Mucosa of stomach (tissue), 1 donor: ENCODE measurements around the gene RAMACL.
A peak's percentile ranks its signal among the peaks of the same experiment; 100 is the strongest.

ENCODE experiments used
- H3K27me3 ChIP-seq: one replicate; pipeline ENCODE4 v1.7.0; 2013; ENCODE audit warnings: mild to moderate bottlenecking, low read length; ENCODE audit not compliant: control insufficient read depth, insufficient read depth
- H3K36me3 ChIP-seq: one replicate; pipeline ENCODE4 v1.7.0; 2013; ENCODE audit warnings: low read length; ENCODE audit not compliant: control insufficient read depth, insufficient read depth
- H3K4me1 ChIP-seq: one replicate; pipeline ENCODE4 v1.7.0; 2013; ENCODE audit warnings: mild to moderate bottlenecking, low read length; ENCODE audit not compliant: control insufficient read depth, insufficient read depth
- H3K4me3 ChIP-seq: one replicate; pipeline ENCODE4 v1.7.0; 2013; ENCODE audit warnings: low read length
- H3K9ac ChIP-seq: one replicate; pipeline ENCODE4 v1.7.0; 2013; ENCODE audit warnings: mild to moderate bottlenecking, low read length, moderate library complexity
- H3K9me3 ChIP-seq: one replicate; pipeline ENCODE4 v1.7.0; 2013; ENCODE audit warnings: mild to moderate bottlenecking, low read length, moderate library complexity; ENCODE audit not compliant: control insufficient read depth
- donor health status: Pancreatic carcinoma.

The RAMACL gene

GRCh38 chr6:166625356-166625755, 38.9 kb upstream of the RAMACL start:
- Histone ChIP-seq H3K27me3 (peaks cover 1% of the 10 kb centered on the region), H3K4me3 (no peak overlapping the region), H3K9ac (peak overlapping the region; percentile 82), H3K4me1 (peaks cover 45% of the 10 kb centered on the region), H3K36me3 (no peaks in the 10 kb centered on the region), H3K9me3 (no peaks in the 10 kb centered on the region)

- no peak overlapping the region for H3K4me3 ChIP-seq
- no peaks in the 10 kb centered on the region for H3K27me3 ChIP-seq
- no peak overlapping the region for H3K9ac ChIP-seq
- H3K36me3 ChIP-seq, result no peaks in the 10 kb centered on the region
- H3K9me3 ChIP-seq, result no peaks in the 10 kb centered on the region
- peaks cover 49% of the 10 kb centered on the region for H3K4me1 ChIP-seq
These were observed 37.8 kb upstream of the RAMACL start for GRCh38 chr6:166624275-166624674.

- H3K9me3 ChIP-seq, result no peaks in the 10 kb centered on the region
- no peaks in the 10 kb centered on the region for H3K27me3 ChIP-seq
- H3K4me1 ChIP-seq, result peaks cover 44% of the 10 kb centered on the region
- no peak overlapping the region for H3K9ac ChIP-seq
- H3K4me3 ChIP-seq, result no peak overlapping the region
- H3K36me3 ChIP-seq, result no peaks in the 10 kb centered on the region
These were observed 36.8 kb upstream of the RAMACL start for GRCh38 chr6:166623318-166623717.

GRCh38 chr6:166621114-166621540, 34.6 kb upstream of the RAMACL start:
- H3K4me3 ChIP-seq, result no peak overlapping the region
- H3K36me3 ChIP-seq, result no peaks in the 10 kb centered on the region
- peaks cover 42% of the 10 kb centered on the region for H3K4me1 ChIP-seq
- H3K9me3 ChIP-seq, result no peaks in the 10 kb centered on the region
- H3K27me3 ChIP-seq, result no peaks in the 10 kb centered on the region
- no peak overlapping the region for H3K9ac ChIP-seq

DNA sequence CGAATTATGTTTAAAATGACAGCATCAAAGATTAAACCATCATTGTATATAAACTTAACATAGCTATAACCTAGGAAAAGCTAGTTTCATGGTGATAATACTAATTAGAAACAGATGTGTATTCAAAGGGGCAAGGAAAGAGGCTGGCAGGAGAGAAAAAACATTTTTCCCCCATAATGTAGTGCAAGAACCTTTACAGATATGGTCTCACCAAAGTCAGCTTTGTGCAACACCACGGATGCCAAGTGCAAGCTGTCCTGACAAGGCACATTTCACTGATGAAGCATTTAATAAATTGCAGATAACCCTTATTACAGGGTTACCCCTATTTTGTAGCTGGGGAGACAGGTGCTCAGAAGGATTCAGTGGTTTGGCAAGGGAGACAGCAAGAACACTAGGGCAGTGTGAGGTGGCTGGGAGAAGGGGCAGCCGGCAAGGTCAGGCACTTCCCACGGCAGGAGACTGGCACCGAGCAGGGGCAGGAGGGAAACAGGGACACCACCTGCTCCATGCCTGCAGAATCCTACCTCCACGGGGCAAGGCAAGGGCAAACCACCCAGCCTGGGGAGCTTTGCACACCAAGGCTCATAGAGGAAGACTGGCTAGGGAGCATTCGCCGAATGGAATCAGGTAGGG, 34.1 kb upstream of the RAMACL start:
- H3K36me3 ChIP-seq, result no peaks in the 10 kb centered on the region
- H3K4me1 ChIP-seq, result peaks cover 36% of the 10 kb centered on the region
- H3K9me3 ChIP-seq, result no peaks in the 10 kb centered on the region
- no peaks in the 10 kb centered on the region for H3K27me3 ChIP-seq
- H3K4me3 ChIP-seq, result no peak overlapping the region
- H3K9ac ChIP-seq, result no peak overlapping the region

- Histone ChIP-seq H3K36me3 (no peaks in the 10 kb centered on the region), H3K9ac (no peak overlapping the region), H3K9me3 (no peaks in the 10 kb centered on the region), H3K4me1 (peaks cover 37% of the 10 kb centered on the region), H3K27me3 (no peaks in the 10 kb centered on the region), H3K4me3 (no peak overlapping the region)
These were observed 33.4 kb upstream of the RAMACL start for GRCh38 chr6:166619912-166620311.

DNA sequence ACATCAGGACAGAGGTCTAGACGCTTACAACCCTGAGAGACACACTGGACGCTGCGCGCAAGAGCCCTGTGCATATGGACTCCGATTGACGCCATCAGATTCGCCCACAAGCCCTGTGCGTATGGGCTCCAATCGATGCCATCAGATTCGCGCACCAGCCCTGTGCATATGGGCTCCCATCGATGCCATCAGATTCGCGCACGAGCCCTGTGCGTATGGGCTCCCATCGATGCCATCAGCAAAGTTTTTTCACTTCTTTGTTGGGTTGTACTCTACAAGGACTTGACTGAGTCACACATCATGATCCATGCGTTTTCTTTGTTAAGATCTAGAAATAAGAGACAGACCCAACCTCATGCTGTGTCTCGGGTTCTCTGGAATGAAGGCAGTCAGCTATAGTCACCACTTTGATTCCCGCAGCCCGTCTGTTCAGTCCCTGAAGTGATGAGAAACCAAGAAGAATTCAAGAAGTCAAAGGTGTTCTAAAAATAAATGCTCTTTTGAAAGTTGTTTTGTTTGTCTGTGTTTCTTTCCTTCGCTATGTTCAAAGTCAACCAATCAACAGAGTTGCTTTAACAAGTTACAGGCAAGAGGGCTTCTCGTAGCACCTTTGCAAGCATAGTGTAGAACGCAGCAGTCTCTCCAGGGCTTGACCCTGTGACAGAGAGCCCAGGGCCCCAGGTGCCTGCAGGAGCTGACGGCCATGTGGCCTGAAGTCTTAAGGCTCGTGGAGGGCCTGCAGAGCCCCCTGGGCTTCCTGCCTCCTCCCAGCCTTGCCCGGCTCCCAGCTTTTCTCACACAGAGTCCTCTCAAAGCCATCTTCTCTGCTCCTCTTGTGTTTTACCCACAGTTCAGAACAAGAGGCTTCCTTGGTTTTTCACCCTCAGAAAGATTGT, 32.6 kb upstream of the RAMACL start:
- Histone ChIP-seq H3K36me3 (no peaks in the 10 kb centered on the region), H3K4me1 (peaks cover 38% of the 10 kb centered on the region), H3K9me3 (no peaks in the 10 kb centered on the region), H3K27me3 (no peaks in the 10 kb centered on the region), H3K4me3 (no peak overlapping the region), H3K9ac (no peak overlapping the region)

DNA sequence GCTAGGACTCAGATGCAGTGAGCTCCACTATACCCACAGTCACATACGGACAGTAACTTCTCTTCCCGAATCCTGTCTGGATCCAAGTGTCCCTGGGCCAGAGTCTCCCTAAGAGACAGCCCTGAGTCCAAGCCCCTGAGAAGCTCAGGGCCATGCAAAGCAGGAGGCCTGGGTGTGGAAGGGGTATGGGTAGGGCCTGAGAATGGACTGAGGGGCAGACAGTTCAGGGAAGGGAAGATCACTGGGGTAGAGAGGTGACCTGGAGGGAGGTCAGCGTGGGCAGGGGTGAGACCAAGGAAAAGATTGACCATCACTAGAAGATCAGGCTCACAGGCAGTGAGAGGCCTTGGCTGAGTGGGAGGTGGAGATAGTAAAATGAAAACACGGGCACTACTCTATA, 31.8 kb upstream of the RAMACL start:
- H3K36me3 ChIP-seq, result no peaks in the 10 kb centered on the region
- peaks cover 34% of the 10 kb centered on the region for H3K4me1 ChIP-seq
- H3K9ac ChIP-seq, result no peak overlapping the region
- no peak overlapping the region for H3K4me3 ChIP-seq
- no peaks in the 10 kb centered on the region for H3K27me3 ChIP-seq
- no peaks in the 10 kb centered on the region for H3K9me3 ChIP-seq

DNA sequence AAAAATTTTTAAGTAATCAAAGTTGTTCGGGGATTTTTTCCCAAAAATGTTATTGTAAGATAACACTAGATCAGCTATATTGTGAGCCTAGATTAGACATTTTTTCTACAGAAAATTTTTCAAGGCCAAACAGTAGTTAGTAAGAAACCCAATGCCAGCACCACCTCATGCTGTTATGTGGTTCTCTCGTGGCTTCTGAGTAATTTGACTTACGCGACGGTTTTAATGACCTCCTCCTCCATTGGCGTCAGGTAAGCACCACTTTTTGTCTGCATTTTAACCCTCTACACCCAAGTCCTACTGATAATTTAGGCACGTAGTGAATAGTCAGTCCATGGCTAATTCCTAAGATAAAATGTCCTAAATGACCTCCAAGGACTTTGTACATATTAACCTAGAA, 30.9 kb upstream of the RAMACL start:
- H3K9me3 ChIP-seq, result no peaks in the 10 kb centered on the region
- no peak overlapping the region for H3K4me3 ChIP-seq
- H3K4me1 ChIP-seq, result peaks cover 25% of the 10 kb centered on the region
- no peak overlapping the region for H3K9ac ChIP-seq
- no peaks in the 10 kb centered on the region for H3K36me3 ChIP-seq
- H3K27me3 ChIP-seq, result no peaks in the 10 kb centered on the region

- no peaks in the 10 kb centered on the region for H3K27me3 ChIP-seq
- no peaks in the 10 kb centered on the region for H3K9me3 ChIP-seq
- H3K4me1 ChIP-seq, result peaks cover 20% of the 10 kb centered on the region
- H3K9ac ChIP-seq, result no peak overlapping the region
- H3K36me3 ChIP-seq, result no peaks in the 10 kb centered on the region
- H3K4me3 ChIP-seq, result no peak overlapping the region
These were observed 30.1 kb upstream of the RAMACL start for GRCh38 chr6:166616261-166617238.

GRCh38 chr6:166615059-166615770, 28.7 kb upstream of the RAMACL start:
- Histone ChIP-seq H3K9me3 (no peaks in the 10 kb centered on the region), H3K9ac (no peak overlapping the region), H3K4me1 (peaks cover 7% of the 10 kb centered on the region), H3K4me3 (no peak overlapping the region), H3K36me3 (no peaks in the 10 kb centered on the region), H3K27me3 (no peaks in the 10 kb centered on the region)
